Activated naive CD8-positive, alpha-beta T cell treated with anti-CD3 and anti-CD28 coated beads, Interleukin-2, amount 50 U/mL, for 16 hours (primary cell): ENCODE results near the gene DHRS9.

Source experiments
- DNase-seq: peaks from one replicate; pipeline ENCODE4 v3.0.0-alpha.2; 2020; ENCODE audit warnings: low read depth, low spot score

DHRS9 gene

DNA sequence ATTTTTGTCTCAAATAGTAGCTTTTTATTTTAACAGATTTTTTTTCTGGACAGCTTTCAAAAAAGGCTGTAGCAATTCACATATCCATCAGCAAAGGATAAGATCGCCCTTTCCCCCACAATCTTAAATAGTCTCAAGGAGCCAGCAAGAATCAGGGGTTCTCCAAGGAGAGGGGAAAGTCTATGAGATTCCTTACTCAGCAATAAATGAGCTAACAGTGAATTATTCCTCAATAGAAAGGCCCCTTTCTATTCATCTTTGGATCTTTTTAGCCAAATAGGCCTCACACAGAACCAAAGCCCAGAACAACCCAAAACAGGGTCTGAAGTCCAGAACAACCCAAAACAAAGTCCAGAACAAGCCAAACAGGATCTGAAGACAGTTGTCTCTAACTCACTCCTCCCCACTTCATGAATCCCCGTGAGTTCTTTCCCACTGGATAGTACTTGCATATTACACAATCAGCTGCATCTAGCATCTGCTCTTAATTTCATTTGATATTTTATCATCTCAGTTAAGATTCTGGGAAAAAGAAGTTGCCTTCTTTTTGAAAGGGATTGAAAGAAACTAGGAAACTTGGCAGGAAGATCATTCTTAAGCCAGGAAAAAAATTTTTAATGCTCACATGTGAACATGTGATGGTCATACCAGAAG is 3.4 kb upstream of the DHRS9 start:
- DNase-seq, result no peak

DNA sequence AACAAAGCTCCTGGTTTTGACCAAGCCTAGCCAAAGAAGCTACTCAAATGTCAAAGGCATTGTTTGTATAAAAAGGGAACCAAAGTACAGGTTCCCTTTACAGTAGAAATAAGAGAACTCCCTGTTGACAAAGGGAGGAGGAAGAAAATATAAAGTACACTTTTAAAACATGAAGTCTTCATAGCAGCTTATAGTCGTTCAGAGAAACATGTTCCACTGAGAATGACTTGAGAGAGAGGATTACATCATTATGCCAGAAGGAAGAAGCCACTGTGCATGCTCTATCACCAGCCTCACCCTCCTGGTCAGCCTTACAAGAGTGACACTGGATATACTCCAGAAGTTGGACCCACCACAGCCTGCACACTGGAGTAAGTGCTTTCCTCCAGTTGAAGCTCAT is 2.5 kb upstream of the DHRS9 start:
- no peak for DNase-seq

DNA sequence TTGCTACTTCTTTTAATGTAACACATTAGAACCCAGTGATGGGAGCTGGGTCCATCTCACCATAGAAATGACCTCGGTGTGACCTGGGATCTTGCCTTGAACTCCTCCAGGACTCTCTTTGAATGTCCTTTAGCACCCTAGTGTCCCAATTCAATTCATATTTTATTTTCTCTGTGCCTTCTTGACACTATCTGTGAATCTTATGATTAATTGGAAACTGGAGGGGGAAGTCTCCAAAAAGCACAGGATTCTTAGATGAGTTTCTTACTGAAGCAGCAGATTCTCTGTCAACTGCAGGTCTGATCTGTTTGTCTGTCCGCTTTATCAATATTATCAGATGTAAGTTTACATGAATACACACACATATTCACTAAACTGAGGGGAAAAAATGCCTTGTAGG is 470 bp downstream of the DHRS9 start:
- DNase-seq, result no peak

DNA sequence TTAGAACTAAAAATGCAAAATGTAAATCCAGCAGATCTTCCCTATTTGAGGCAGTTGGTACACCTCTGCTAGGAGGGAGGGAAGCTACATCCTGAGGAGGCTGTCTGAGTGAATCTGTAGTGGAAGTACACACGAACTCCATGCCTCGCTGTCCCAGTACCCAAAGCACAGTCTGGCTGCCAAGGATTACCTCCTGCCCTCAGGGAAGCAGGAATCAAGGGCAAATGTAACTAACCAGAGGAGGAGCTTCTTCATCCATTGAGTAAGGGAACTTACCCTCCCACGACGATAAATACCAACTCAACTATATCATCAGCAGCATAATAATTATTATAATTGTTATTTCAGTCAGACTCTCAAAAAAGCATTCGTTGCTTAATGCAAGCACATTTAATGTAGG is 2.1 kb downstream of the DHRS9 start:
- DNase-seq, result no peak

DNA sequence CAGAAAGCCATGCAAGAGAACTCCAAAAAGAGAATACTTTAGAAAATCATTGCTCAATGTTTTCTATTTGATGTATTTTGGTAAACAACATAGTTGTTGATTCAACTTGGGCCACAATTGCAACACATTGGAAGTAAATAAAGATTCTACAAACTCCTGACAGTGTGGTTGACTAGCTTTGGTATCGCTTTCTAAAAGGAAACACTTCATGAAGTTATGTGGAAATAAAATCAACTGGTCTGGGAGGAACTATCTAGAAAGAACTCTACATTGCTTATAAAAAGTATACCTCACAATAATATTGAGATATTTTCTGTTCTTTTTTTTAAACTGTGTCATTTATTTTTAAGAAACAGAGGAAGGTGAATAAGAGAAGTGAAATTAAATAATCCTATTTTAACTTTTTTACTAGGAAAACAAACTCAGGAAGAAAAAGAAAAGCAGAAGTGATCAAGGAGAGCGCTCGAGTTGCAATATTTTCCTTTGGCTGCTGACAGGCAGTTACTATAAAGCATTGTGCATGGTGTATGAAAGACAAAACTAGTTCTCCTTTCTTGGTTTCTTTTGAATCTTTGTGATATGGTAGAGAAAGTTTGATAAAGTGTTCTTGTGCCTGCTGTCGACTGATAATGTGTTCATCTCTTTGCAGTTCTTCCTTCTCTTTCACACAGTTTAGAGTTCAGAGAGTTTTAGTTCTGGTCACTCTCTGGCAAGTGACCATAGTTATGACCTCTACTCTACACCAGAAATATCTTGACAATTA is 3.0 kb downstream of the DHRS9 start:
- DNase-seq, result no peak

DNA sequence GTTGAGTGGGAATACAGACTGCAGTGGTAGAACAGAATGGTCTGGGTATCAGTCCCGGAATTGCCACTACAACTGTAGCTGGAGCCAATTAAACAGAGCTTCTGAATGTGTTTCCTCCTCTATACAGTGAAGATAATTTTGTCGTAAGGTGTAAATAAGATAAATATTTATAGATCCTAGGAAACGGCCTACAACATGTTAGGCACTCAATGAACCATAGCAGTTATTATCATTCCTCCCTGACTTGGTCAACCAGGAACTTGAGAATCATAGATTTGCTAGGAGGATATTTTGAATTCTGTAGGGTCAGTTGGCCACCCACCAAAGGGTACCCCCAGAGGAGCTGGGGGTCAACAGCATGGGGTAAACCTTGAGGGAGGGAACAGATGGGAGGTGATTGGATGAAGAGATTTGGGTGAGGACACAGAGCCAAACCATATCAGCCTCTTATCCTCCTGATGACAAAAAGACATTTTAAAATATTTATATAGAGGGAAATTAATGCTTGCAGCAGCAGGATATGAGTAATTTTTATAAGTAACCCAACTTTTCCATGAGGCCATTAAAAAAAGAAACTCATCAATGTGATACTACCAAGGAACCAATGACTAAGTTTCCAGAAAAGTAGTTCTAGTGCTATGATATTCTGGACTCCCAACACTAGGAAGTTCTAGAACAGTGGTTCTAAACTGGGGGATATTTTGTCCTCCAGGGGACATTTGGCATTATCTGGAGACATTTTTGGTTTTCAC is 4.0 kb downstream of the DHRS9 start:
- no peak for DNase-seq

DNA sequence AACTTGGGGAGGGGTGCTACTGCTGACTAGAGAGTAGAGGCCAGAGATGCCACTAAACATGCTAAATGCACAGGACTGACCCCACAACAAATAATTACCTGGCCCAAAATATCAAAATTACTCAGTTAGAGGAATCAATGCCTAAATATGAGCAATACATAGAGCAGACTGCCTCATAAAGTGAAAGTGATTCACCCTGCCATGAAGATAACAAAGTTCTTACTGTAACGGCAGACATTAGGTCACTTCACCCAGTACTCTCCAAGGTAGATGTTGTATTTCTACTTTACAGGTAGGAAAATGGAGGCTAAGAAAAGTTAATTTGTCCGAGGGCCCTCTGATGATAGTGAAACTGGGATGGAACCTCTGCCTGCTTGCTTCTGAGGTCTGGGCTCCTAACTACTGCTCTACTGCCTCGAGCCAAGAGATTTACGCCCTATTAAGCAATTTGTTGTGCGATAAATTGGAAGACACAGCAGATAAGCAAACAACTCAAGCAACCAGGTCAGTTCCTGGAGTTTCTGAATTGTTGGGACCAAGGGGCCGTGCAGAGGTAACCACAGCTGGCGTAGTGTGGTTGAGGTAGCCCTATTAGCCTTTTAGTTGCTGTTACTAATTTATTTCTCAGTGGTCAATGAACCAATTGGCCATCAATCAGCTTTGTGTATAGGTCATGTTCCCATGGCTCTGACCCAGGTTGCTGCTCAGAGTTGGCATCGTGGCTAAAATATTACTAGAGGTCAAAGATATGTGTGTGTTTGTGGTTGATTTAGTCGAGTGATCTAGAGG is 4.8 kb downstream of the DHRS9 start:
- DNase-seq, result no peak

DNA sequence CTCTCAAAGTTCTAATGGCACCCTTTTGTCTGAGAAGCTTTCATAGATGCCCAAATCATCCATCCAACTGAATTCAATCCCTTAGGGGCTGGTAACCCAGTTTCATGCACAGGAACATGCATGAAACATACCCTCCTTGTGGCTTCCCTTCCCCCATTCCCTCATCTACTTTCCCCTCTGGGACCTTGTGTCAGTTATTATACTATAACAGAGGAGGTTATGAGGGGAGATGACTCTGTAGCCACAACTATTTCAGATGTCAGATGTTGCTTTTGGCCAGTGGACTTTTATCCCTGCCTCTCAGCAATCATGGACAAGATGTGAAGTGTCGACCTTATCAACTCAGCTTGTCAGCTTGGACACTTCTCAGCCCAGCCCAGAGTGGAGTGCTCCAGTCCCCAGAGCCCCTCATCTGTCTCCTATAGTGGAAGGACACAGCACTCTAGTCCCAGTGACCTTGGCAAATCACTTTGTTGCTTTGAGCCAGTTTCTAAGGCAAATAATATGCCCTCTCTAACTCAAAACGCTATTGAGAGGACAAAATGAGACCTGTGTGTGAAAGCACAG is 8.4 kb downstream of the DHRS9 start:
- no peak for DNase-seq

DNA sequence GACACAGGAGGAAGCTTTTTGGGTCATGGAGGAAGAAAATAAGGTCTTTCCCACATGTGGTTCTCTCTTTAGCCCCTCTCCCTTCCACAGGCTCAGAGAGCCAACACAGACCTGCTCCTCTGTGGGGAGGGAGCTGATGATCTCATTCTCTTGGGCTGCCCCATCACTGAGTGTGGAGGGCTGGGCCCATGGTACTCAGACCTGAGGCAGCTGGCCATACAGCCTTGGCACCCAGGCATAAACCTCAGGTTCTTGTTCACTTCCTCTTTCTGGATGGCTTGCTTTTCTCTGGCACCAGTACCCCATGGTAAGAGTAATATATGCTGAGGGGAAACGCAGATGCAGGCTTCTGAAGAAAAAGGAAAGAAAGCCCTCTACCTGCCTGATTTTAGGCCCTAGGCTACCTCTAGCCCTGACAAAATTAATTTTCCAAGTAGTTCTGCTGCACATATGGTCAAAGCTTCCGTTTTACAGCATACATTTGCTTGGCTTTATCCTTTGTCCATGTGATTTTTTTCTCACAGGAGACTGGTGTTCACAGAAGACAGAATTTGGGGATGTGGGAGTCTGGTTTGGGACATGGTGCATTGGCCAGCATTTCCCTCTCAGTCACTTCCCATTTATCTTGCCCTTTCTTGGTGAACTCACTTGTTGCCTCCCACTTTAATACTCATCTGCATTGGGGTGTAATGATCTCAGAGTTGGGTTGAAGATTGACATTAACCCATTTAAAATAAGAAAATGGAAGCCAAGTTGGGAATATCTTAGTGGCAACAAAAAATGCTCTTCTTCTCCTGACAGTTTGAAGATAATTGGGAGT is 11.1 kb downstream of the DHRS9 start:
- DNase-seq, result no peak

DNA sequence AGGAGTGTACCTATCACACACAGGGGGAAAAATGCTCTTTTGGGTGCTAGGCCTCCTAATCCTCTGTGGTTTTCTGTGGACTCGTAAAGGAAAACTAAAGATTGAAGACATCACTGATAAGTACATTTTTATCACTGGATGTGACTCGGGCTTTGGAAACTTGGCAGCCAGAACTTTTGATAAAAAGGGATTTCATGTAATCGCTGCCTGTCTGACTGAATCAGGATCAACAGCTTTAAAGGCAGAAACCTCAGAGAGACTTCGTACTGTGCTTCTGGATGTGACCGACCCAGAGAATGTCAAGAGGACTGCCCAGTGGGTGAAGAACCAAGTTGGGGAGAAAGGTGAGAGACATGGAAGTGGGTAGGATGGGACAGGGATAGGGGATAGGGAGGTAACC is 12.2 kb downstream of the DHRS9 start:
- no peak for DNase-seq

DNA sequence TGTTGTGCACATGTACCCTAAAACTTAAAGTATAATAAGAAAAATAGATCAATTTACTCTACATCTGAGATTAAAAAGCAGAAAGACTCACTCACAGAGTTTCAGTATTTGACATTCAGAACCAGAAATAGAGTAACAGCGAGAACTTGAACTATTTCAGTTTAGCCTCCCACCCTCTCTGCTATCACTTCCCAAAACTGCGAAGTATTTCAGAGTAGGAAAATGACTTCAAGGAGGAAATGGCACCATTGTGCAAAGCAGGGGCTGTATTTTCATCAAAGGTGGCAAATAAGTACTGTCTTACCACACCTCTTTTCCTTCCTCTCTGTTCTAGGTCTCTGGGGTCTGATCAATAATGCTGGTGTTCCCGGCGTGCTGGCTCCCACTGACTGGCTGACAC is 13.6 kb downstream of the DHRS9 start:
- no peak for DNase-seq

DNA sequence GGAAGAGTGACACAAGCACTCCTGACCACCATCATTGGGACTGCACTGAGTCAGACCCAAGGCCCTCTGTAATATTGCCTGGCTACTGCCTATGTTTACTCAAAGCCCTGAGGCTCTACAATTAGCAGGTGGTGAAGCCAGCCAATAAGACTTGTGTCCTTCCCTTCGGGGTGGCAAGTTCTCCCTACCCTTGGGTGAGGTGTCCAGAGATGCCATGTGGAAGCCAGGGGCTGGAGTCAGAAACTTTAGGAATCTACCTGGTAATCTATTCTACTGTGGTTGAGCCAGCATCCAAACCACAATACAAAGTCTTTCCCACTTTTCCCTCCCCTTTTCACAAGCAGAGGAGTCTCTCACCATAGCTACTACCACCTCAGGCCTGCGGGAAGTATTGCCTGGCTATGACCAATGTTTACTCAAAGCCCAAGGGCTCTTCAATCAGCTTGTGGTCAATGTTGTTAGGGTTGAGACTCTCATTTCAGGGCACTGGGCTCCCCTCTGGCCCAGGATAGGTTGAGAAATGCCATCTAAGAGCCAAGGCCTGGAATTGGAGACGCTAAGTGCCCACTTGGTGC is 17.6 kb downstream of the DHRS9 start:
- no peak for DNase-seq

DNA sequence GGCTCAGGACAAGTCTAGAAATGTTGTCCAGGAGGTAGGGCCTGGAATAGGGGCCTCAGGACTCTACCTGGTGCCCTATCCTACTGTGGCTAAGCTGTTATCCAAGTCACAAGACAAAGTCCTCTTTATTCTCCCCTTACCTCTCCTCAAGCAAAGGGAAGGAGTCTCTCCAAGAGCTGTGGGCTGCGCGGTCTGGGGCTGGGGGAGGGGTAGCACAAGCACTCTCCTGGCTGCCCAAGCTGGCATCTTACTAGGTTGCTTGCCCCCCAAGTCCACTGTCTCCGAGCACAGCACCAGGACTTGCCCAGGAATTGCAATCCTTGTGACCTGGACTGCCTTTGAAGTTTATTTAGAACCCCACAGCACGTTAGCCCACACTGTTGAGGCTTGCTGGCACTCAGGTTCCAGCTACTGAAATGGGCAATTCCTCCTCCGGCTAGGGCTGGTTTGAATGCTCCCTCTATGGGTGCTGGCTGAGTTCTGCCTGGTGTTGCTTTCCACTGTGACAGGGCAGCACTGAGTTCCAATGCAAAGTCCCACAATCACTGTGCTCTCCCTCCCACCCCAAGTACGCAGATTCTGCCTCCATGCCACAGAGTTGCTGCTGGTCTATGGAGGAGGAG is 18.5 kb downstream of the DHRS9 start:
- no peak for DNase-seq

DNA sequence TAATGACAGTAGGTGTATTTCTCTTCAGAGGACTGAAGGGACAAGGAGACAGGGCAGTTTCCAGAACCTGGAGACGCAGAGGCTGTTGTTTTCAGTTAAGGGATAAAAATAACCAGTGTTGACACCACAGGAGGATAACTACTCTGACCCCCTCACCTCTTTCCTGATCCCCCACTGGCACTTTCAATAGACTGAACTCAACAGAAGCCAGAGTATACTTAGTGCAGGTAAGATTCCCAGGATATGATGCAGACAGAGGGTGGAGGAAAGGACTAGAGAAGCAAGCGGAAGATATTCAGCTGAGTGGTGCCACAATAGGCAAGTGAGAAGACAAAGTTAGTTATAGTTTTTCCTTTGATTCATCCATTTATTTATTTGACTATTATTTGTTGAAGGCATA is 19.8 kb downstream of the DHRS9 start:
- DNase-seq, result no peak

DNA sequence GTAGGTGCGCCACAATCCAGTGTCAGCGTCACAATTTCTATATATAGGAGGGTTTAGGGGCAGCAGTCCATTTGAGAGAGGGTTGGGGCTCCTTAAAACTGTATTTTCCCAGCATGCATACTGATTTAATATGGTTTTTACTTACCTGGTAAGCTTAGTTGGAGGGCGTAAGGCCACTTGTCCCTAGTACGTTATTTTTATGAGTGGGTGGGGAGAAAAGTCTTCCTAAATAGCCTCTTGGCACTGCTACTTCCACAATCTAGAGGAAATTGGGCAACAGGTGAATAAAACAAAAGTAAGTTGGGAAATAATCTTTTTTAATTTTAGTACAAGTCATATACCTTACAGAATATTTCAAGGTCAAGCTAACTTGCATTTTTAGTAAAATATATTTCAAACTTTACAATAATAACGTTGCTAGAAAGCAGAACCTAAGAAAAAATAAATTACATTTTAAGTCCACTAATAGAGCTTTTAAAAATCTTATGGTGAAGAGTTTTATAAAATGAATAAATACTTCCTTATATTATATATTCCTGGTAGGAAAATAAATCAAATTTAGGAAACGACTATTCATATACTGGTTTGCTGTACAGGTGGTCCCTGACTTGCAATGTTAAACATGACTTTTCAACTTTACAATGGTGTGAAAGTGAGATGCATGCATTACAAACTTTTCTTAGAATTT is 20.9 kb downstream of the DHRS9 start:
- DNase-seq, result no peak

DNA sequence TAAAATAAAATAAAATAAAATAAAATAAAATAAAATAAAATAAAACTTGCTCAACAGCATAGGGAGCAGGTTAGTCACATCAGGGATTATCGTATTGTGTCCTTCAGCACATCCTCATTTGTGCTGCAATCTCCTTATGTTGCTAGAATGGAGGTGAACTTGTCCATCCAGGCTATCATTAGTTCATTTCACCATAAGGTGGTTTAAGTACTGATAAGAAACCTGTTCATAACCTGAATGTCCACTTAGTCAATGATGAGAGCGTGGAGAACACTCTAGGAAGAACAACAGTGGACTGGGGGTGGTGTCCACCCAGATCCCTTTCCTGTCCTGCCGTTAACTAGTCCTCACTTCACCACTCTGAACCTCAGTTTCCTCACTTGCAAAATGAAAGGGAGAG is 21.9 kb downstream of the DHRS9 start:
- DNase-seq, result no peak

DNA sequence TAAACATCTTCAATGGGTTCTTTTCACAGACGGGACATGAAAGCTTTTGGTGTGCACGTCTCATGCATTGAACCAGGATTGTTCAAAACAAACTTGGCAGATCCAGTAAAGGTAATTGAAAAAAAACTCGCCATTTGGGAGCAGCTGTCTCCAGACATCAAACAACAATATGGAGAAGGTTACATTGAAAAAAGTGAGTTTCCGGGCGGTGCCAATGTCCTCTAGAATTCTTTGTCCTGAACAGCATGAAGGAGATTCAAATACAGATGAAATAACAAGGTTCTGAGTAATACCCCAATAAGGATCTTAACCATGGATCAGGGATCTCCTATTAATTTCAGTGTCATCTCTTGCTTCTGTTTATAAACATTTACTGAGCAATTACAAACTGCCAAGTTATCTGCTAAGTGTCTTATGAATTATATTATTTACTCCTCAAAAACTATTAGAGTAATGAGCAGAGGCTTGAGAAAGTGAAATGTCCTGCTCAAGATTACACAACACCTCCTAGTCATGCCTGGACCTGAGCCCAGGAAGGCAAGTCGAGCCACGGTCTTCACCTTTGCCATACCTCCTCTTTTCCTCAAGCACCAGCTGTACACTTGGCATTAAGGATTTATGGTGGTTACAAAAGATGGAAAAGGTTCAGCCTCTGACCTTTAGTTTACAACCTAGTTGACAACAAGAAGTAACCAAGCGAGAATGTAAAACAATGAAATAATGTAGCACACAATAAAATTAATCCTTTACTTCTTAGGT is 22.6 kb downstream of the DHRS9 start:
- no peak for DNase-seq

DNA sequence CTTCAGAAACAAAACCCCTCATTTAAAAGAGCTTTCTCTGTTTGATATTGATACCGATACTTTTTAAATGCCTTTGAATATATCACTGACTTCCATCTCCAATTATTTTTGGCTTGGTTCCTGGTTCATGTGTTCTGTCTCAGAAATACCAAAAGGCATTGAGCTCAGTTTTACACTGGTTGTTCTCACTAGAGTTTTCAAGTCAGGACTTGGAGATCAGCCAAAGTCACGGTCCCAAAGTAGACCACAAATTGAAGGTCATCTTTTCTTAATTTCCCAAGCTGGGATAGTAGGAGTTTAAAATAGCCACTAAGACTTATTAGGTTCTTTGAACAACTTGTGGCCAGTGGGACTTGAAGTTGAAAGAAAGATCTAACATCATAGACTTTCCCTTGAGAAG is 24.2 kb downstream of the DHRS9 start:
- no peak for DNase-seq

DNA sequence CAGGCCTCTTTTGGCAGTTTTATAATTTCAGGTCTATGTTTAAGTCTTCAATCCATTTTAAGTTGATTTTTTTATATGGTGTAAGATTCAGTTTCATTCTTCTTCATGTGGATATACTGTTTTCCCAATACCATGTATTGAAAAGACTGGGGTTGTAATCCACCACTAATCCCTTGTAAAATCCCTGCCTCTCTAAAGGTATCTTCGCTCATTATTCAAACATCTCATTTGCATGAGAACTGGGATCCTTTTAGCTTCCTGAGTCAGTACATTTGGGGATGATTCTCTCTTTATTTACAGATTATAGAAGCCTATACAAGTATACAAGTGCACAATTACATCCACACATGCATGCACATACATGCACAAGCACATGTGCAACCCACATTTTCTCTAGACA is 25.3 kb downstream of the DHRS9 start:
- no peak for DNase-seq
